Upper lobe of left lung (tissue), 6 donors: Measurements from ENCODE around the gene SOHLH2. TPM values are rescaled to one million over a fixed set of nuclear protein-coding genes. Genes with fewer than 3 reads are reported as not detected.

Experiments used
- ATAC-seq, 2 donors: fragments of 200-7000 bp; cut with Tn5 transposase; one replicate each; pipeline ENCODE4 v1.9.1; 2022; ENCODE audit warnings: mild to moderate bottlenecking in 2 of 2, moderate library complexity in 2 of 2; ENCODE audit not compliant: low FRiP score in 2 of 2
- DNase-seq, 2 donors: peaks; one replicate each; pipeline ENCODE4 v3.0.0-alpha.2; 2019 to 2020
- H3K27ac ChIP-seq, 4 donors: fragments of 200-600 bp; sonication (generic); one replicate each; pipeline ENCODE4 v1.5.1; 2016 to 2019
- H3K27me3 ChIP-seq, 4 donors: fragments of 200-600 bp; sonication (generic); one replicate each; pipeline ENCODE4 v1.5.1; 2017 to 2019
- H3K36me3 ChIP-seq, 4 donors: fragments of 200-600 bp; sonication (generic); one replicate each; pipeline ENCODE4 v1.5.1; 2016 to 2019
- H3K4me1 ChIP-seq, 4 donors: fragments of 200-600 bp; sonication (generic); one replicate each; pipeline ENCODE4 v1.5.1; 2018 to 2019
- H3K4me3 ChIP-seq, 4 donors: fragments of 200-600 bp; sonication (generic); one replicate each; pipeline ENCODE4 v1.5.1; 2017 to 2019; ENCODE audit warnings: mild to moderate bottlenecking in 2 of 4, moderate library complexity in 1 of 4
- H3K9me3 ChIP-seq, 4 donors: fragments of 200-600 bp; sonication (generic); one replicate each; pipeline ENCODE4 v1.5.1; 2018 to 2019
- CTCF ChIP-seq, 6 experiments: fragments of 450-650 bp in 4 of 6; fragments of 200-600 bp in 2 of 6; sonication (generic) in 2 of 6; IDR thresholded peaks; one replicate each; pipeline ENCODE4 v1.5.1; 2016 to 2019; ENCODE audit warnings: antibody characterized with exemption in 6 of 6
- EP300 ChIP-seq, 4 donors: sonication (generic); formaldehyde crosslinking; IDR thresholded peaks; one replicate each; pipeline ENCODE4 v1.5.1; 2017; ENCODE audit warnings: antibody characterized with exemption in 4 of 4, control low read depth in 2 of 4
- POLR2A ChIP-seq, 4 donors: fragments of 450-650 bp; IDR thresholded peaks; one replicate each; pipeline ENCODE4 v1.5.1; 2016 to 2017; ENCODE audit warnings: antibody characterized with exemption in 4 of 4, mild to moderate bottlenecking in 2 of 4
- POLR2AphosphoS5 ChIP-seq, 2 donors: sonication (generic); formaldehyde crosslinking; IDR thresholded peaks; one replicate each; pipeline ENCODE4 v1.5.1; 2017; ENCODE audit warnings: antibody characterized with exemption in 2 of 2
- WGBS, 2 donors: methylation state at CpG; one replicate each; pipeline ENCODE4 v1.1.5; 2017 to 2018; 5-methylcytosine and 5-hydroxymethylcytosine counted together
- total RNA-seq, 6 donors: library from RNA; depleted of rRNA in 4 of 6; stranded (reverse); fragments of >200 nt in 4 of 6; gene quantifications; one replicate each; pipeline versions ENCODE4 v1.1.0 to v1.2.1, GENCODE V29; 2016 to 2021
- donor health status: DM: no; HTN: no; CAD: no; lungs with moderate emphysema.
- donor health status: DM: no; HTN: yes; CAD: no; lungs with severe emphysema.

Gene SOHLH2
- total RNA-seq, 6 donors from 2014 or later, result 0.11 TPM; not detected in 5

GRCh38 chr13:36132376-36132775 lies 82.0 kb downstream of the SOHLH2 start:
- H3K4me3 ChIP-seq, result no peak overlapping the region
- no peak overlapping the region for H3K27ac ChIP-seq
- TF ChIP-seq EP300 (IDR thresholded peaks at IDR 0.05) (no peak), POLR2A (IDR thresholded peaks at IDR 0.05) (no peak), CTCF (IDR thresholded peaks at IDR 0.05) (no peak), POLR2AphosphoS5 (IDR thresholded peaks at IDR 0.05) (no peak)
- WGBS, 2 donors, result 86 to 92% methylated on average over 1 of the region's 1 CpG
- ATAC-seq (no peak), DNase-seq (no peak)
- H3K27me3 ChIP-seq, result peaks cover 0 to 8% (median 1%) of the 10 kb centered on the region in 4 donors
- peaks cover 0 to 18% (median 2%) of the 10 kb centered on the region in 4 donors for H3K4me1 ChIP-seq
- no peaks in the 10 kb centered on the region for H3K36me3 ChIP-seq
- H3K9me3 ChIP-seq, result no peaks in the 10 kb centered on the region

DNA sequence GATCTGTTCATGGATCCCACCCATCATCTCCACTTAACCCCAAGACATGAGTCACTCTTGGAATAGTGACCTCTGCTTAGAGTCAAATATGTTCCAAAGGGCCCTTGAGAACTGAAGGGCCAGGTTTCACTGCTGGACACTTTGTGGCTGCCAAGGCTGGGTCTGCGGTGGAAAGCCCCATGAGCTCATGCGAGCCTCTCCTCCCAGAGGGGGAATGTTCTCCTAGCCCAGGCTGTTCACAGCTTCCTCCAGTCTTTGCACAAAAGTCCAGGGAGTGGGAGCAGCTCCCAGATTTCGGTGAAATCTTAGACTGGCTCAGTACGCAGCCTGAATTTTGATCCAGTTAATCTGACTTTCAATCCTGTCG lies 82.4 kb downstream of the SOHLH2 start:
- Histone ChIP-seq H3K4me1 (peaks cover 0 to 18% (median 2%) of the 10 kb centered on the region in 4 donors), H3K27me3 (peaks cover 0 to 8% (median 1%) of the 10 kb centered on the region in 4 donors), H3K36me3 (no peaks in the 10 kb centered on the region), H3K4me3 (no peak overlapping the region), H3K9me3 (no peaks in the 10 kb centered on the region), H3K27ac (peak overlapping the region in 1 of 4 donors; percentile 0)
- ATAC-seq (peak; percentile 92), DNase-seq (peak in 1 of 2 donors; percentile 89)
- WGBS, 2 donors, result 43 to 58% methylated on average over 3 to 5 of the region's 5 CpGs
- TF ChIP-seq CTCF (IDR thresholded peaks at IDR 0.05) (no peak), POLR2AphosphoS5 (IDR thresholded peaks at IDR 0.05) (peak in 1 of 2 donors; percentile 57), EP300 (IDR thresholded peaks at IDR 0.05) (peak in 1 of 4 donors; percentile 78), POLR2A (IDR thresholded peaks at IDR 0.05) (no peak)

DNA sequence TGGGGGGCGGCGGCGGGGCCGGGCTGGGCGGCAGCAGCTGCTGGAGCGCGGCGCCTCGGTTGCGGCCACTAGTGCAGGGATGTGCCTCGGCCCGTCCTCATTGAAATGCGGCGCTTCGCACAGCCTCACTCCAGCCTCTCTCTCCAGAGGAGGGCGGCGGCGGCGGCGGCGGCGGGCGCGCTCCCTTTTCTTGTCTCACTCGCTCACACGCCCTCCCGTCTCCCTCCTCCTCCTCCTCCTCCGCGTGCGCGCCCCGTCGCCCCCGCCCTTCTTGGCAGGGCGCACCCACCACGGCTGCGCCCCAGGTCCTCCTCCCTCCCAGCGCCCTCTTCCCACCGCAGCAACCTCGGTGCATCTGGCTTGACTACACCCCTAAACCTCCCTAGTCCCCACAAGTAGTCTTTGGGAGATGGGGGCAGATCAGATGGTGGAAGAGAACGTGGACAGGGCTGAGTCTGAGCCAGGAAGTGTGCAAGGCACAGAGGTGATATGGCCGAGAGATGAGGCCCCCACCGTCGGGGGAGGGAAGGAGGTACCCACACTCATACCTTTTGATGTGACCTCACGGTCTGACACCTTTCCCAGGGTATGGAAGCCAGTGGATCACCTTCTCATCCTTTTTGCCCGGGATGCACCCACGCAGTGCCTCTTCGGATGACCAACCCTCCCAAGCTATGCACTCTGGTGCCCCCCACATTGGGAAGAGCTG lies 83.0 kb downstream of the SOHLH2 start, which contains the start of gene DCLK1:
TSS of gene DCLK1 (minus strand) at position 161 of the 709 bp plus-strand sequence.
- peak within 1 kb of the TSS in 3 of 4 donors; percentile 43 to 51 (median 47) for H3K4me3 ChIP-seq
- H3K36me3 ChIP-seq, result no peaks in the 10 kb centered on the region
- peak; percentile 24 to 93 for DNase-seq

DNA sequence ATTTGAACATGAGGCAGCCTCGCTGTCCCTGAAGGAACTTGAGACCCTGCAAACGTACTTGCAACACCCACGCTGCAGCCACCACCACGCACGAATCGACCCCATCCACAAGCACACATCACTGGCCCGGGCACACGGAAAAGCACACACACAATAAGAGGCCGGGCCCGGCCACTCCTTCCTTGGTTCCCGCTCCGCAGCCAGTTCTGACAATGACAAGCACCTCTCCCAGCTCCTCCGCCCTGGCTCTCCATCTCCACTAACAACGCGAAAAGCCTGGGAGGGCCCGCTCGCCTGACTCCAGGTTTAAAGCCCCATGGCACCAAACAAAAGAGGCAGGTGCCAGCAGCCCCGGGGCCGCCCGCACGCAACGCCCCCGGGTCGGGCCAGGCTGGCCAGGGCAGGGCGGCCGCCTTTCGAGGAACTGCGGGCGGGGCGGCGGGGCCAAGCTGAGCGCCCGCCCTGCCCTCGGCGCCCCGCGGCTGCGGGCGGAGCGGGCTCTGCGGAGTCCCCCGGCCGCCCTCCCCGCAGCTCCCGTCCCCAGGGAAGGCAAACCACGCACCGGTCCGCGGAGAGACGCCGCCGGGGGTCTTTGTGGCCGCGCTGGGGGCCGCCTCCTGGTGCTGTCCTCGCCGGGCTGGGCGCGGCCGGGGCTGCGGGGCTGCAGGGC lies 83.7 kb downstream of the SOHLH2 start:
- peaks cover 0 to 18% (median 2%) of the 10 kb centered on the region in 4 donors for H3K4me1 ChIP-seq
- H3K27me3 ChIP-seq, result peaks cover 0 to 8% (median 1%) of the 10 kb centered on the region in 4 donors
- TF ChIP-seq CTCF (IDR thresholded peaks at IDR 0.05), result no peak
- no peak for TF ChIP-seq EP300 (IDR thresholded peaks at IDR 0.05)
- no peak for TF ChIP-seq POLR2A (IDR thresholded peaks at IDR 0.05)
- TF ChIP-seq POLR2AphosphoS5 (IDR thresholded peaks at IDR 0.05), result no peak
- 4% methylated on average over 21 of the region's 61 CpGs; no CpG with 5 or more reads in 1 of the 2 donors for WGBS, 2 donors
- no peaks in the 10 kb centered on the region for H3K9me3 ChIP-seq
- H3K36me3 ChIP-seq, result no peaks in the 10 kb centered on the region
- ATAC-seq (peak in 1 of 2 donors; percentile 35), DNase-seq (peak; percentile 54 to 84)
- no peak overlapping the region for H3K27ac ChIP-seq
- H3K4me3 ChIP-seq, result peak overlapping the region in 3 of 4 donors; percentile 43 to 51 (median 47)

More for the DNA sequence above, 83.0 kb downstream of the SOHLH2 start, which contains the start of gene DCLK1:
- ATAC-seq, result peak; percentile 70 to 90
- no peak for TF ChIP-seq EP300 (IDR thresholded peaks at IDR 0.05)
- no peak for TF ChIP-seq POLR2A (IDR thresholded peaks at IDR 0.05)
- TF ChIP-seq POLR2AphosphoS5 (IDR thresholded peaks at IDR 0.05), result no peak
- no peak for TF ChIP-seq CTCF (IDR thresholded peaks at IDR 0.05)
- H3K9me3 ChIP-seq, result no peaks in the 10 kb centered on the region
- peak within 1 kb of the TSS in 1 of 4 donors; percentile 0 for H3K27ac ChIP-seq
- 11 to 13% methylated on average over 22 to 23 of the region's 48 CpGs for WGBS, 2 donors
- H3K4me1 ChIP-seq, result peaks cover 0 to 18% (median 2%) of the 10 kb centered on the region in 4 donors
- H3K27me3 ChIP-seq, result peaks cover 0 to 8% (median 1%) of the 10 kb centered on the region in 4 donors
